Mucosa of rectum (tissue), 2 donors: Measurements from ENCODE around the gene MYH13.

Experiments
- H3K27ac ChIP-seq, 2 donors: one replicate each; pipeline ENCODE4 v1.7.0; 2013; ENCODE audit warnings: inconsistent platforms in 2 of 2, low read depth in 2 of 2, low read length in 2 of 2
- H3K27me3 ChIP-seq, 2 donors: one replicate each; pipeline ENCODE4 v1.7.0; 2013; ENCODE audit warnings: low read length in 2 of 2; ENCODE audit not compliant: control insufficient read depth in 2 of 2, insufficient read depth in 2 of 2
- H3K36me3 ChIP-seq, 2 donors: one replicate each; pipeline ENCODE4 v1.7.0; 2013; ENCODE audit warnings: low read length in 2 of 2; ENCODE audit not compliant: control insufficient read depth in 2 of 2, insufficient read depth in 2 of 2
- H3K4me1 ChIP-seq, 2 donors: one replicate each; pipeline ENCODE4 v1.7.0; 2013; ENCODE audit warnings: low read length in 2 of 2, mild to moderate bottlenecking in 1 of 2; ENCODE audit not compliant: control insufficient read depth in 2 of 2, insufficient read depth in 2 of 2
- H3K4me3 ChIP-seq, 2 donors: one replicate each; pipeline ENCODE4 v1.7.0; 2013; ENCODE audit warnings: low read length in 2 of 2
- H3K9ac ChIP-seq, 2 donors: one replicate each; pipeline ENCODE4 v1.7.0; 2013; ENCODE audit warnings: low read length in 2 of 2, low read depth in 1 of 2, mild to moderate bottlenecking in 1 of 2
- H3K9me3 ChIP-seq, 2 donors: one replicate each; pipeline ENCODE4 v1.7.0; 2013; ENCODE audit warnings: low read length in 2 of 2; ENCODE audit not compliant: control insufficient read depth in 2 of 2
- donor health status: healthy.
- donor health status: Normal muscosa, but diverticular disease.

Gene MYH13

DNA sequence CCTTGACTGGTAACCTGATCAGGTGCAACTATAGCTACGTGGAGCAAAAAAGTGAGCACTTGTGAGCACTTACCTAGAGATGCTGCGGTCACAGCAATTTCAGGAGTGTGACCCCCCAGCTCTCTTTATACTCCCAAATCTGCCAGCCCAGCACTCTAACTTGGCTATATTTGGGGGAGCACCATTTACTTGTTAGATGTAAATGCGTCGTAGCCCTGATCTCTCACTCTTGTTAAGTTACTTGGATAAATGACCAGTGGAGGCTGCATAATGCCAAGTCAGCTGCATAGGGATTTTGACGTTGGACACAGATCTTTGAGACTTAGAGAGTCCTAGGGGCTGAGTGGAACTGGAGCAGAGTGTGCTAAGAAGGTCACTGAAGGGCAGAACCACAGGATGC is at the start of gene MYH13:
Gene MYH13, minus strand, starts transcription at position 101 of the 400 bp plus-strand sequence. CDS start 8,476 bp downstream, outside the sequence.
- Histone ChIP-seq H3K9ac (no peak within 1 kb of the TSS), H3K4me3 (no peak within 1 kb of the TSS), H3K4me1 (no peaks in the 10 kb centered on the region), H3K9me3 (no peaks in the 10 kb centered on the region), H3K27me3 (peaks cover 0 to 3% of the 10 kb centered on the region in 2 donors), H3K36me3 (no peaks in the 10 kb centered on the region), H3K27ac (no peak within 1 kb of the TSS)

DNA sequence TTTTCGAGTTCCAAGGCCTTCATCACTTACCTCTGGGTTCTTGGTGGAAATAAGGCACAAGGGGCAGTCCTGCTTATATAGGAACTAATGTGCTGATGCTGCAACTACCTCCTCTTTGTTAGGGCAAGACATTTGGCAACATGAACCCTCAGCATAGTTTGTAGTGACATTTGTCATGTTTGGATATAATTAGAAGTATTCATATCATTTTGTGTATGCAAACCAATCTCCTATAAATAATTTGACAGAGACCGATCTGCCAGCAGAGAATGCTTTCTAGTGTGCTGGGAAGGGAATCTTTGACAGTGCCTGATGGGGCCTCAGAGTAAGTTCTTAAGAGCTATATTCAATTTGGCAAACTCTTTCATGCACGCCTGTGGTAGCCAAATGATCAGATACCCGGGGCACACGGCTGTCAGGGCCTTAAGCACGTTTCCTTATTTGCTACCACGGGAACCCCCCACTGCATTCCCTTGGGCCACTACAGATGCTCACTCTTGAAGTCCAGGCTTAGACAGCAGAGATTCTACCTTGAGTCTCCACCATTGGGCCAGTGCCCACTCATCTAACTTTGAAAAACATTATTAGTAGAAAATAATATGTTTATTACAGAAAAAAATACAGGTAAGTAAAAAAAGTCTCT is 49.2 kb upstream of the MYH13 start, which contains the start of gene MYH8:
Gene MYH8, minus strand, starts transcription at position 51 of the 643 bp plus-strand sequence. CDS start 1,723 bp downstream, outside the sequence.
- Histone ChIP-seq H3K4me1 (no peaks in the 10 kb centered on the region), H3K9ac (no peak within 1 kb of the TSS), H3K27ac (no peak within 1 kb of the TSS), H3K4me3 (no peak within 1 kb of the TSS), H3K27me3 (peaks cover 0 to 2% of the 10 kb centered on the region in 2 donors), H3K9me3 (no peaks in the 10 kb centered on the region), H3K36me3 (no peaks in the 10 kb centered on the region)

DNA sequence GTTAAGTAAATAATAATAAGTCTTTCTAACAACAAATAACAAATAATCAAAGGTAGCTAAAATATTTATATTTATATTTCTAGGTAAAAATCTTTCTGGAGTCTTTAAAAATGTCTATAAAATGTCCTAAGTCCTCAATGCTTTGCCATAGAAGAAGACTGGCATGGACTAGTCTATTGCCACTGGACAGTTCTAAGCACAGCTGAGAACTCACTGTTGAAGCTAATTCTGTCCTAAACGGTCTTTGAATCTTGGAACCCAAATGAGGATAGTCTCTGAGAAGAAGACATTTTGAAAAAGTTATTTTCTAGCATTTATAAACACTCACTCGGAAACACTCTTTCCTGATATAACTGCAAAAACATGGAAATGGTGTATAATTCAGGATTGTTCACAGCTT is 48.4 kb upstream of the MYH13 start:
- H3K4me3 ChIP-seq = no peak overlapping the region
- peaks cover 0 to 2% of the 10 kb centered on the region in 2 donors for H3K27me3 ChIP-seq
- no peak overlapping the region for H3K27ac ChIP-seq
- no peaks in the 10 kb centered on the region for H3K4me1 ChIP-seq
- H3K36me3 ChIP-seq = no peaks in the 10 kb centered on the region
- no peak overlapping the region for H3K9ac ChIP-seq
- no peaks in the 10 kb centered on the region for H3K9me3 ChIP-seq

DNA sequence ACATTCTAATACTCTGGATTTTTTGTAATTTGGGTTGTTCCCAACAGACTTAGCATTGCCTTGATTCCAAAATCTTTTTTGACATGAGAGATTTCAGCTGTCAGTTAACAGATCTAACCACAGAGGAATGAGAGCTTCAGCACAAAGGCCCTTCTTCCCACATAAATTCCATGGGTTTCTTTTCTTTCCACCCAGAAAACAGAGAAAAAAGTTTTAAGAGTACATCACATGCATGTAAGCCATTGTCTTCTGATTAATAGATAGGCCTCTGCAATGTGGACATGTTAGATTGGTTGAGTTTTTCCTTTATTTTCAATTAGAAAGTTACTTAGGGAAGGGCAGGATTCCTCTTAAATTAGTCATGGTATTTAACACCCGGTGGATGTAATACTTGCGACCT is 48.0 kb upstream of the MYH13 start:
- Histone ChIP-seq H3K36me3 (no peaks in the 10 kb centered on the region), H3K4me1 (no peaks in the 10 kb centered on the region), H3K27me3 (peaks cover 0 to 2% of the 10 kb centered on the region in 2 donors), H3K9me3 (no peaks in the 10 kb centered on the region), H3K27ac (no peak overlapping the region), H3K4me3 (no peak overlapping the region), H3K9ac (no peak overlapping the region)

DNA sequence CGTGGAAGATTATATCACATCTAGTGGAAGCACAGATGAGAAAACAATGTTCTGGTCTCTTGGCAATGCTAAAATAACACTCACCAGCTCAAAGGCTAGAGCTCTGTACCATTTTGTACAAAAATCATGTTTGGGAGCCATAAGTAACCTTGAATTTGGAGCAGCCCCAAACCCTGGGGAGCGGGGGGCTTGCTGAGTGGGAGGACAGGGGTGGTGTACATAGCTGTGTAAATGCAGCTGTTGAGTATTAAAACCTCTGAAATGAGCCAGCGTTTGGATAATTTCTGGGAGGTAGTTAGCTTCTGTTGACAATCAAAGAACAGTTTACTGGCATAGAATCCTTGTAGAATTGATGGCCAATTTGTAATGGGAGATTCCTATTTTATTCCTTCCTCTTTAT is 44.6 kb upstream of the MYH13 start:
- Histone ChIP-seq H3K27ac (no peak overlapping the region), H3K9ac (no peak overlapping the region), H3K4me1 (no peaks in the 10 kb centered on the region), H3K4me3 (no peak overlapping the region), H3K27me3 (peaks cover 0 to 2% of the 10 kb centered on the region in 2 donors), H3K9me3 (no peaks in the 10 kb centered on the region), H3K36me3 (no peaks in the 10 kb centered on the region)

DNA sequence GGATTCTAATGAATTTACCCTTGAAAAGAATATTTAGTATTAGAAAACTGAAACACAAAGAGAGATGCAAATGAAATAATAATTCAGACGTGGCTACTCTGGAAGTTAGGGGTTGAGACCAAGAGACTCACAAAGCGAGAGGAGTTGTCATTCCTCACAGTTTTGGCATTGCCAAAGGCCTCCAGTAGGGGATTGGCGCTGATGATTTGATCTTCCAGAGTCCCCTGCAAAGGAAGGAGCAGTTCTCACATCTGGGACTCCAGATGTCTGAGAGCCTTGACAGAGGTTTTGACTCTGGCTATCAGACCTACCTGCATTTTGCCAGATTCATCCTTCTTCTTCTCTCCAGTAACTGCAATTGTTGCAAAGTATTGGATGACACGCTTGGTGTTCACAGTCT is 42.4 kb upstream of the MYH13 start:
- H3K9ac ChIP-seq = no peak overlapping the region
- H3K4me3 ChIP-seq = no peak overlapping the region
- no peaks in the 10 kb centered on the region for H3K36me3 ChIP-seq
- H3K4me1 ChIP-seq = no peaks in the 10 kb centered on the region
- H3K27me3 ChIP-seq = no peaks in the 10 kb centered on the region
- H3K27ac ChIP-seq = no peak overlapping the region
- no peaks in the 10 kb centered on the region for H3K9me3 ChIP-seq

DNA sequence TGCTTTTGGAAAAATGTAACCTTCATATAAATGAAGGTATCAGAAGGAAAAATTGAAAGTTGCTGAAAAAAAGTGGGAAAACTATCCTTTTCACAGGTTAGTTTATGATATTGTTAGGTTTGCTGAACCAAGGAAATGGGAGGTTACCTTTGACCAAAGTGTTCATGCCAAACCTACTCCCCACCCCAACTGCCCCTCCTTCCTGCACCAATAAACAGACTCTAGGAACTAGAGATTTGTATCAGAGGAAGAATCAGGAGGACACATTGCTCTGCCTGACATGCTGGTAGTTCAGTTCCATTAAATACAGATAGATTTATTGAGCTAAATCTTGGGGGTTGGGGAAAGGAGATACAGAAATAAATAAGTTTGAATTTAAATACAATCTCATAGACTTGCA is 30.8 kb upstream of the MYH13 start:
- Histone ChIP-seq H3K9me3 (no peaks in the 10 kb centered on the region), H3K4me3 (no peak overlapping the region), H3K4me1 (peaks cover 0 to 5% of the 10 kb centered on the region in 2 donors), H3K36me3 (no peaks in the 10 kb centered on the region), H3K27ac (no peak overlapping the region), H3K9ac (no peak overlapping the region), H3K27me3 (no peaks in the 10 kb centered on the region)

DNA sequence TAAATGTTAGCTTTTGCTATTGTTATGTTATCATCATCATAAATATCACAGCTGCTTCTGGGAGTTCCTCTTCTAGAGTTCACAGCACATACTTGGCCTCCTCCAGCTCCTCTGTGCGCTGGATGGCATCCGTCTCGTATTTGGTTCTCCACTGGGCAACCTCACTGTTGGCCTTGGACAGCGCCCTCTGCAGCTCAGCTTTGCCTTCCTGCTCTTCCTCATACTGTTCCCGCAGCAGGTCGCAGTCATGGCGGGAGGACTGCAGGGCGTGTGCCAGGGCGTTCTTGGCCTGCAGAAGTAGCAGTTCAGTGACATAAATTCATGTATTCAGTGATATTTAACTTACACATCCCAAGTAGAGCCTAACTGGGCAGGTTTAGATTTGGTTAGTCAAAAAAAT is 25.5 kb upstream of the MYH13 start:
- no peak overlapping the region for H3K9ac ChIP-seq
- H3K4me3 ChIP-seq = no peak overlapping the region
- H3K9me3 ChIP-seq = no peaks in the 10 kb centered on the region
- H3K4me1 ChIP-seq = no peaks in the 10 kb centered on the region
- no peaks in the 10 kb centered on the region for H3K36me3 ChIP-seq
- no peak overlapping the region for H3K27ac ChIP-seq
- H3K27me3 ChIP-seq = no peaks in the 10 kb centered on the region

DNA sequence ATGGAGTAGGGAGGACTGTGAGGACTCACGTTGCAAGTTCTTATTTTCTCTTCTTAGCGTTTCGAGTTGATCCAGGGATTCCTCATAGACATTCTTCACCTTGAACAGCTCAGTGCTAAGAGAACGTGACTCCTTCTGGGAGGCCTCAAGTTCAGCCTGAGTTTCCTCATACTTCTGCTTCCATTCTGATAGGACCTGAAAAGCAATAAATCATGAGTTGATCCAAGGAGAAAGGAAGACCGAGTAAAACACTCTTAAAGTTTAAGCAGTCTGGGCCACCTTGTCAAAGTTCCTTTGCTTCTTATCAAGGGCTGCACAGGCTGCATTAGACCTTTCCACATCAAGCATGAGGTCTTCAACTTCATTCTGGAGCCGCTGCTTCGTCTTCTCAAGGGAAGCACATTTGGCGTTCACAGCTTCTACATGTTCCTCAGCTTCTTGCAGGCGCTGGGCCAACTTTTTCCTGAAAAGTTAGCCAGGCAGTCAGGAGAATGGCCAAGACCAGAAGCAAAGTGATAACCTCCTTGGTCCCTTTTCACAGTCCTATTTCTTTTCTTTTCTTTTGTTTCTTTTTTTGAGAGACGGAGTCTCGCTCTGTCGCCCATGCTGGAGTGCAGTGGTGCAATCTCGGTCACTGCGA is 23.8 kb upstream of the MYH13 start:
- Histone ChIP-seq H3K27me3 (no peaks in the 10 kb centered on the region), H3K4me1 (no peaks in the 10 kb centered on the region), H3K9ac (no peak overlapping the region), H3K27ac (no peak overlapping the region), H3K36me3 (no peaks in the 10 kb centered on the region), H3K9me3 (no peaks in the 10 kb centered on the region), H3K4me3 (no peak overlapping the region)

DNA sequence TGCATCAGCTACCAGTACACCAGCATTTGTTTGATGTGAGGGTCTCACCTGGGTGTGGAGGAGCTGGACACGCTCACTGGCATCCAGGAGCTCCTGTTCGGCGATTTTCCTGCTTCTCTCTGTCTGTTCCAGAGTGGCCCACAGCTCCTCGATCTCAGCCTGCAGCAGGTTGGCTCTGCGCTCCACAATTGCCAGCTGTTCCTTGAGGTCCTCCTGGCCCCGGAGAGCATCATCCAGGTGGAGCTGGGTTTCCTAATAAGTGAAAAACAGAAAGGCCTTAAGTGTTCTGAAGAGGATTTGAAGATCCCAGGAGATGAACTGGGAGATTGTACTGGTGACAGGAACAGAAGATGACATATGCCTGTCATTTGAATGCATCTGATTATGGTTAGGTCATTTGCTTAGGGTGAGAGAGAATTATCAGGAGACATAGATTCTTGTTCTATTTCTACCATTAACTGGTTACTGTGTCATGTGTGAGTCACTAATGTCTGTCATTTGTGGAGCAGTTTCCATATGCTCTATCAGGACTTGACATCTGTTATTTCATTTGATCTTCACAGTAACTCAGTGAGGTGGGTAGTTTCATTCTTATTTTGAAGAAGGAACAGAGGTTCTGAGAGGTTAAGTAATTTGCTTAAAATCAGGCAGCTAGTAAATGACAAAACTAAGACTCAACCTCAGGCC is 21.5 kb upstream of the MYH13 start:
- H3K4me3 ChIP-seq = no peak overlapping the region
- H3K36me3 ChIP-seq = no peaks in the 10 kb centered on the region
- no peaks in the 10 kb centered on the region for H3K4me1 ChIP-seq
- H3K9ac ChIP-seq = no peak overlapping the region
- H3K9me3 ChIP-seq = no peaks in the 10 kb centered on the region
- H3K27ac ChIP-seq = no peak overlapping the region
- H3K27me3 ChIP-seq = no peaks in the 10 kb centered on the region
